ENCODE data around the gene ZP3.
"Not testable (repeated sequence)": the region's sequence is repeated elsewhere in the genome, so short reads cannot be mapped to it uniquely, and the experiment has no call there.

The ZP3 gene

DNA sequence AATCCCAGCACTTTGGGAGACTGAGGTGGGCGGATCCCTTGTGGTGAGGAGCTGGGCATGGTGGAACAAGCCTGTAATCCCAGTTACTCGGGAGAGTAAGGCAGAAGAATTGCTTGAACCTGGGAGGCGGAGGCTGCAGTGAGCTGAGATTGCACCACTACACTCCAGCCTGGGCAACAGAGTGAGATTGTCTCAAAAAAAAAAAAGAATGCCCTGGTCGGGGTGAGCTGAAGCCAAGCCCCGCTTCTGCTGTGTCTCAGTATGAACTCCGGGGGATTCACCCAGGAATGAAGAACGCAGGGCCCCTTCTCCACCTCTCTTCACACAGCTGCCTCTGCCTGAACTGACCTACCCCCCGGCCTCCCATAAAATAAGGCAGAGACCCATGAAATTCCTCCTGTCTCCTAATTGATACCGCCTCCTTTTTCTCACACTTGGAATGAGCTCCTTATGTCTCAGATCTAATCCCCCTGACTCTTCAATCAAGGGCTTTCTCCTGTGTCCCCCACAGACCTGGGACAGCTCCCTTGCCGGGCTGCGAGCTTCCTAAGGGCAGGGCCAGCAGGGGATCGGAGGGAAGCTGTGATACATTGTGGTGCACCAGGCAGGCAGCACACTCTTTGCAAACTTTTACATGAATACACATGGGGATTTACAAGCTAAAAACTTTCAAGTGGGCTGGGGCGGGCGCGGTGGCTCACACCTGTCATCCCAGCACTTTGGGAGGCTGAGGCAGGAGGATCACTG lies 911 bp upstream of the ZP3 start:
- peaks cover 18% of the 10 kb centered on the region for H3K27me3 Mint-ChIP-seq (ENCODE audit: low read depth)
- no peaks in the 10 kb centered on the region for H3K36me3 Mint-ChIP-seq (ENCODE audit: low read depth)
- H3K4me1 Mint-ChIP-seq, result peaks cover 17% of the 10 kb centered on the region
- TF ChIP-seq, protein P1, sequence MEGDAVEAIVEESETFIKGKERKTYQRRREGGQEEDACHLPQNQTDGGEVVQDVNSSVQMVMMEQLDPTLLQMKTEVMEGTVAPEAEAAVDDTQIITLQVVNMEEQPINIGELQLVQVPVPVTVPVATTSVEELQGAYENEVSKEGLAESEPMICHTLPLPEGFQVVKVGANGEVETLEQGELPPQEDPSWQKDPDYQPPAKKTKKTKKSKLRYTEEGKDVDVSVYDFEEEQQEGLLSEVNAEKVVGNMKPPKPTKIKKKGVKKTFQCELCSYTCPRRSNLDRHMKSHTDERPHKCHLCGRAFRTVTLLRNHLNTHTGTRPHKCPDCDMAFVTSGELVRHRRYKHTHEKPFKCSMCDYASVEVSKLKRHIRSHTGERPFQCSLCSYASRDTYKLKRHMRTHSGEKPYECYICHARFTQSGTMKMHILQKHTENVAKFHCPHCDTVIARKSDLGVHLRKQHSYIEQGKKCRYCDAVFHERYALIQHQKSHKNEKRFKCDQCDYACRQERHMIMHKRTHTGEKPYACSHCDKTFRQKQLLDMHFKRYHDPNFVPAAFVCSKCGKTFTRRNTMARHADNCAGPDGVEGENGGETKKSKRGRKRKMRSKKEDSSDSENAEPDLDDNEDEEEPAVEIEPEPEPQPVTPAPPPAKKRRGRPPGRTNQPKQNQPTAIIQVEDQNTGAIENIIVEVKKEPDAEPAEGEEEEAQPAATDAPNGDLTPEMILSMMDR (IDR thresholded peaks at IDR 0.05; ENCODE audit: unreplicated experiment in 3 of 3), result no peak
- no peak overlapping the region for H3K4me3 Mint-ChIP-seq
- no peaks in the 10 kb centered on the region for H3K9me3 Mint-ChIP-seq
- H3K27ac Mint-ChIP-seq, result peak overlapping the region; percentile 44 to 80 (median 68)

DNA sequence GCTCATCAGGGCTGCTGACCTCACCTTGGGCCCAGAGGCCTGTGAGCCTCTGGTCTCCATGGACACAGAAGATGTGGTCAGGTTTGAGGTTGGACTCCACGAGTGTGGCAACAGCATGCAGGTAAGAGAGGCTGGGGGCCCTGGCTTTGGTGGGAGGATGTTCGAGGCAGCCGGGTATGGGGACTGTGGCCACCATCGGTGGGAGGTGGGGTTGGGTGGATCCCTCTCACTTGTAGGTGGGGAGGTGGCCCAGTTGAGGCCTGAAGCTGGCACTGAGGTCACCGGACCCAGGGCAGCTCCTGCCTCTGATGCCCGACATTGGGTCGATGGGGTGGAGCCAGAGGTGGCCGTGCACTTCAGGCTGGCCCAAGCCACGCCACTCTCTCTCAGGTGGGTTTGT lies 406 bp downstream of the ZP3 start:
- H3K4me1 Mint-ChIP-seq, result peaks cover 11% of the 10 kb centered on the region
- H3K4me3 Mint-ChIP-seq, result no peak overlapping the region
- peaks cover 23% of the 10 kb centered on the region for H3K27me3 Mint-ChIP-seq (ENCODE audit: low read depth)
- TF ChIP-seq, protein P1 (IDR thresholded peaks at IDR 0.05; ENCODE audit: unreplicated experiment in 3 of 3), result no peak
- H3K9me3 Mint-ChIP-seq, result no peaks in the 10 kb centered on the region
- H3K27ac Mint-ChIP-seq, result no peak overlapping the region
- no peaks in the 10 kb centered on the region for H3K36me3 Mint-ChIP-seq (ENCODE audit: low read depth)

DNA sequence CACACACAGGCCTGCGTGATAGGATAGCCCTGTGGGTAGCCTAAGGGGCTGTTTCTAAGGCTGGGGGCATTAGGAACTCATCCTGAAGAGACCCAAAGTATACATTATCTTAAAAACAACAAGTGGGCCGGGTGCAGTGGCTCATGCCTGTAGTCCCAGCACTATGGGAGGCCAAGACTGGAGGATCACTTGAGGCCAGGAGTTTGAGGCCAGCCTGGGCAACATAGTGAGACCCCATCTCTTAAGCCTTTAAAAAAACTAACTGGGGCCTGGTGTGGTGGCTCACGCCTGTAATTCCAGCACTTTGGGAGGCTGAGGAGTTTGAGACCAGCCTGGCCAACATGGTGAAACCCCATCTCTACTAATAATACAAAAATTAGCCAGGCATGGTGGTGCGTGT lies 808 bp downstream of the ZP3 start:
- H3K9me3 Mint-ChIP-seq; H3K4me3 Mint-ChIP-seq; H3K27ac Mint-ChIP-seq; H3K36me3 Mint-ChIP-seq (ENCODE audit: low read depth): not testable (repeated sequence)
- H3K27me3 Mint-ChIP-seq (ENCODE audit: low read depth), result peaks cover 23% of the 10 kb centered on the region
- H3K4me1 Mint-ChIP-seq, result peaks cover 11% of the 10 kb centered on the region

DNA sequence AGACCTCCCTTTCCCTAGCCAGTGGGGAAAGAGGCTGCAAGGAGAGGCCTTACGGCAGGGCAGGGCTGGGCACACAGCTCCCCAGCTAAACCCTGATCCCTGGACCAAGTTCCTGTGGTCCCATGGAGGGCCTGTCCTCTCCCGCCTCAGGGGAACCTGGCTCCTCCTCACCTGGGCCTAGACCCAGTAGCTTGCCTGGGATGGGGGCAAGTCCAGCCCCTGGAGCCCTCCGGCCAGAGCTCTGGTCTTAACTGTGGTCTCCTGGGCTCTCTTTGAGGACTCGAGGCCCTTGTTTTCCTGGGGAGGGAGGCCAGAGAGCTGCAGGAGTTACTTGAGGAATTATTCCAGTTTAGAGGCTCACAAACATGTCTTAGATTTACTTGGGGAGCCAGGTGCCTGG lies 1.5 kb downstream of the ZP3 start:
- H3K27me3 Mint-ChIP-seq (ENCODE audit: low read depth), result peaks cover 28% of the 10 kb centered on the region
- TF ChIP-seq, protein P1 (IDR thresholded peaks at IDR 0.05; ENCODE audit: unreplicated experiment in 3 of 3), result no peak
- no peak overlapping the region for H3K4me3 Mint-ChIP-seq
- H3K4me1 Mint-ChIP-seq, result peaks cover 11% of the 10 kb centered on the region
- no peaks in the 10 kb centered on the region for H3K36me3 Mint-ChIP-seq (ENCODE audit: low read depth)
- no peak overlapping the region for H3K27ac Mint-ChIP-seq
- no peaks in the 10 kb centered on the region for H3K9me3 Mint-ChIP-seq

DNA sequence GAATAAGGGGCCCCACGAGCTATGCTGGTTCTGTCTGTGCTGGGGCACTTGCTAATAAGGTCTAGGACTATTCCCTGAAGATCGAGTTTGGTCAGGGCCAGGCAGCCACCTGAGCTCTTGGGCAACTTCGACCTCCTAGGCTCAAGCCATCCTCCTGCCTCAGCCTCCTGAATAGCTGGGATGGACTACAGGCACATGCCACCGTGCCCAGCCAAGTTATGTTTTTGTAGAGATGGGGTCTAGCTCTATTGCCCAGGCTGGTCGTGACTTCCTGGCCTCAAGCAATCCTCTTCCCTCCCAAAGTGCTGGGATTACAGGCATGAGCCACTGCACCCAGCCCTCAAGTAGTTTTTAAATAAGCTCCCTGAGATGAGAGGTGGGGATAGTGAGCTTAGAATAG lies 2.9 kb downstream of the ZP3 start:
- H3K36me3 Mint-ChIP-seq (ENCODE audit: low read depth), result no peaks in the 10 kb centered on the region
- peaks cover 11% of the 10 kb centered on the region for H3K4me1 Mint-ChIP-seq
- peaks cover 22% of the 10 kb centered on the region for H3K27me3 Mint-ChIP-seq (ENCODE audit: low read depth)
- no peak overlapping the region for H3K4me3 Mint-ChIP-seq
- TF ChIP-seq, protein P1 (IDR thresholded peaks at IDR 0.05; ENCODE audit: unreplicated experiment in 3 of 3), result no peak
- no peak overlapping the region for H3K27ac Mint-ChIP-seq
- no peaks in the 10 kb centered on the region for H3K9me3 Mint-ChIP-seq

DNA sequence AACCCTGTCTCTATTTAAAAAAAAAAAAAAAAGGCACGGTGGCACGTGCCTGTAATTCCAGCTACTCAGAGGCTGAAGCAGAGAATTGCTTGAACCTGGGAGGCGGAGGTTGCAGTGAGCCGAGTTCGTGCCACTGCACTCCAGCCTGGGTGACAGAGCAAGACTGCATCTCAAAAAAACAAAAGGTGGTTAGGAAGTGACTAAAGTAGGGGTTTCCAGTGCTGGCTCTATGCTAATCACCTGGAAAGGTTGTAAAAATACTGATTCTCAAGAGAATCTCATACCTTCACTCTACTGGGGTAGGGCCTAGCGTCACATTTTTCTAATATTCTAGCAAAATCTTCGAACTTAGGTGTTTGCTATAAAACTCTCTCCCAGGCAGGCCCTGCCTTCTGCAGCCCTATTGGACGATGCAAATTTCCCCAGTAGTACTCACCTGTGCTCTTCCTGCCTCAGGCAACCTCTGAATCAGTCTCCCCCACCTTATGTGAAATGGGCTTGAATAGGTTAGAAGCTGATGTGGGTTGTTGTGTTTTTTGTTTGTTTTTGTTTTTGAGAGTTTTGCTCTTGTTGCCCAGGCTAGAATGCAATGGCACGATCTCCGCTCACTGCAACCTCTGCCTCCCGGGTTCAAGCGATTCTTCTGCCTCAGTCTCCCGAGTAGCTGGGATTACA lies 3.5 kb downstream of the ZP3 start:
- H3K4me3 Mint-ChIP-seq, result no peak overlapping the region
- peaks cover 9% of the 10 kb centered on the region for H3K4me1 Mint-ChIP-seq
- H3K27ac Mint-ChIP-seq, result no peak overlapping the region
- peaks cover 21% of the 10 kb centered on the region for H3K27me3 Mint-ChIP-seq (ENCODE audit: low read depth)
- no peaks in the 10 kb centered on the region for H3K36me3 Mint-ChIP-seq (ENCODE audit: low read depth)
- no peaks in the 10 kb centered on the region for H3K9me3 Mint-ChIP-seq
- TF ChIP-seq, protein P1 (IDR thresholded peaks at IDR 0.05; ENCODE audit: unreplicated experiment in 3 of 3), result no peak

Measured in nephron (organoid).